GM15510 (cell line): Measurements from ENCODE around the gene NLRP13.

Source experiments
- POLR2A ChIP-seq: IDR thresholded peaks from 3 replicates; pipeline ENCODE4 v1.6.1; 2011; ENCODE audit warnings: borderline replicate concordance; ENCODE audit not compliant: insufficient read length; ENCODE audit errors: extremely low read depth

Gene NLRP13, protein sequence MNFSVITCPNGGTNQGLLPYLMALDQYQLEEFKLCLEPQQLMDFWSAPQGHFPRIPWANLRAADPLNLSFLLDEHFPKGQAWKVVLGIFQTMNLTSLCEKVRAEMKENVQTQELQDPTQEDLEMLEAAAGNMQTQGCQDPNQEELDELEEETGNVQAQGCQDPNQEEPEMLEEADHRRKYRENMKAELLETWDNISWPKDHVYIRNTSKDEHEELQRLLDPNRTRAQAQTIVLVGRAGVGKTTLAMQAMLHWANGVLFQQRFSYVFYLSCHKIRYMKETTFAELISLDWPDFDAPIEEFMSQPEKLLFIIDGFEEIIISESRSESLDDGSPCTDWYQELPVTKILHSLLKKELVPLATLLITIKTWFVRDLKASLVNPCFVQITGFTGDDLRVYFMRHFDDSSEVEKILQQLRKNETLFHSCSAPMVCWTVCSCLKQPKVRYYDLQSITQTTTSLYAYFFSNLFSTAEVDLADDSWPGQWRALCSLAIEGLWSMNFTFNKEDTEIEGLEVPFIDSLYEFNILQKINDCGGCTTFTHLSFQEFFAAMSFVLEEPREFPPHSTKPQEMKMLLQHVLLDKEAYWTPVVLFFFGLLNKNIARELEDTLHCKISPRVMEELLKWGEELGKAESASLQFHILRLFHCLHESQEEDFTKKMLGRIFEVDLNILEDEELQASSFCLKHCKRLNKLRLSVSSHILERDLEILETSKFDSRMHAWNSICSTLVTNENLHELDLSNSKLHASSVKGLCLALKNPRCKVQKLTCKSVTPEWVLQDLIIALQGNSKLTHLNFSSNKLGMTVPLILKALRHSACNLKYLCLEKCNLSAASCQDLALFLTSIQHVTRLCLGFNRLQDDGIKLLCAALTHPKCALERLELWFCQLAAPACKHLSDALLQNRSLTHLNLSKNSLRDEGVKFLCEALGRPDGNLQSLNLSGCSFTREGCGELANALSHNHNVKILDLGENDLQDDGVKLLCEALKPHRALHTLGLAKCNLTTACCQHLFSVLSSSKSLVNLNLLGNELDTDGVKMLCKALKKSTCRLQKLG

DNA sequence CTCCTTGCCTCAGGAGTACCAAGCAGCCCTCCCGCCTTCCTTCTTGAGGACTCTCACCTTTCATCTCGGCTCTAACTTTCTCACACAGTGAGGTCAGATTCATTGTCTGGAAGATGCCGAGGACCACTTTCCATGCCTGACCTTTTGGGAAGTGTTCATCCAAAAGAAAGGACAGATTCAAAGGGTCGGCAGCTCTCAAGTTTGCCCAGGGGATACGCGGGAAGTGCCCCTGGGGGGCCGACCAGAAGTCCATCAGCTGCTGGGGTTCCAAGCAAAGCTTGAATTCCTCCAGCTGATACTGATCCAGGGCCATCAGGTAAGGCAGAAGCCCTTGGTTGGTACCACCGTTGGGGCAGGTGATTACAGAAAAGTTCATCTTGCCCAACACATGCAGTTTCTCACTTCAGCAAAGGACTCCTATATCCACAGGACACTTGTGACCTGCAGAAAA is at the start of gene NLRP13:
Gene NLRP13, minus strand, starts transcription at position 401 of the 451 bp plus-strand sequence. Its CDS starts 25 bp downstream, at position 376.
- TF ChIP-seq POLR2A = no peak

DNA sequence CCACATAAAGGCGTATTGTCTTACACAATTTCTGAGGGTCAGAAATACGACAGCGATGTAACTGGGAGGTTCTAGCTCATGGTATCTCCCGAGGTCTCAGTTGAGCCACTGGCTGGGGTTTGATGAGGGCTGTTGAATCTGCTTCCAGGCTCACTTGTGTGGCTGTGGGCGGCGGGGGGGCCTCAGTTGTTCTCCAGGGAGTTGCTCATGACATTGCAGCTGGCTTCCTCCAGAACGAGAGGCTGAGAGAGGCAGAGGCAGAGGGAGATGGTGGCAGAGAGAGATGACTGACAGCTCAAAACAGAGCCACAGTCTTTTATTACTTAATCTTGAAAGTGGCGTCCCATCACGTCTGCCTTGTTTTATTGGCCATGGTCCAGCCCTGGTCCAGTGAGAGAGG is 48.3 kb upstream of the NLRP13 start:
- TF ChIP-seq POLR2A = no peak

DNA sequence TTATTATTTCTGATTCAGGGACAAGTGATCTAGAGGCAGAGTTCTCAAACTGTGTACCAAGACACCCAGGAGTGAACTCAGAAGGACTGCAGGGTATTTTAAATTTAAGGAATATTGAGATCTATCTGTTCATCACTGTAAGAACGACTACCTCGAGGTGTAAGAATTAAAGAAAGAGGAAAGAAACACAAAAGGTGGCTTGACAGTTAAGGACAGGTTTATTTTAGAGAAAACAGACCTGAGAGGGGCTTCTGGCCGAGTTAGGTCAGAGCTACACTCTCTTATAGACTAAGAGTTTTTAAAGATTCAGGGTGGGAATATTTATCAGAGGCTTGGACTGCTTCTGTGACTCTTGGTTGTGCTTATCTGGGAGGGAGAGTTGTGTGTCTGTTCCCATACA is 41.8 kb upstream of the NLRP13 start:
- TF ChIP-seq POLR2A = no peak

DNA sequence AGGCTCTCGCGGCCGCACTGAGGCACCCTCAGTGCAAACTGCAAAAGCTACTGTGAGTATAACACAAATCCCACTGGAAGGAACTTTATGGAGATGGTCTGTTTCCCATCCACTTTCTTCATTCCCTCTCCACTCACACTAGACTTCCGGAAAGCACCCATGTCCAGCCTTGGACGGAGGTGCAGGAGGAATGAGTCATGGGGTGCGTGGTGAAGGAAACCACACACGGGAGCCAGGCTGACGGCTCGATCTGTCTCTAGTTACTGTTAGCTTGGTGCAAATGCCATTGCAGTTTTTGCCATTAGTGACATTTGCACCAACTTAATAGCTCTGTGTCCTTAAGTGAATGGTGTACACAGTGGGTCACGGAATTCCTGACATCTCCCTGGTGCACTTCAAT is 30.1 kb upstream of the NLRP13 start:
- TF ChIP-seq POLR2A = no peak

DNA sequence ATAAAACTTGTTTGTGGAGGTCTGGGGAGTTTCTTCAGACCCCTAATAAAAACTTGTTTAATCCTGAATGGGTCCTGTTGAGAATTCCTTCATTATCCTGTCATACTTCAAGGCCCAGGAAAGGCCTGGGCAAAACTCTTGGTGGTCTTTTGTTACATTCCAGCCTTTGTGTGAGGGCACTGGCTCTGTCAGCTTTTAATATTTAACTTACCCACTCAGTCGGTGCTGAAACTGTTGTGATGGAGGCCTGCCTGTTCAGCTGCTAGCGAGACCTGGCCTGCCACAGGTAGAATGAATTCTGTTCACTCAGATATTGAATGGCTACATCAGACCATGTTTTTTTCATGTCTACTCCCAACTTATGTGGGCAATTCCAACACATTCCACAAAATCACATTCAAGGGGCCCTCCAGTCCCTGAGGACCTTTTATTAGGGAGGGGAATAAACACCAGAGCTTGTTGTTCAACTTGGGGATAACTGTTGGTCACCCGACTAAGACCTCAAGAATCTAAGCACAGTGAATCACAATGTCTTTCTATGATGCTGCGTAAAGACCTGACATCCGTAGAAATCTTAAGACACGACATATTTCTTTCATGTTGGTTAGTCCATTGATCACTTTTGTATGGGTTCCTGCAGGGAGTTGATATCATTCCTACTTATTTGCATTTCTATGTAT is 28.0 kb upstream of the NLRP13 start:
- TF ChIP-seq POLR2A = no peak

DNA sequence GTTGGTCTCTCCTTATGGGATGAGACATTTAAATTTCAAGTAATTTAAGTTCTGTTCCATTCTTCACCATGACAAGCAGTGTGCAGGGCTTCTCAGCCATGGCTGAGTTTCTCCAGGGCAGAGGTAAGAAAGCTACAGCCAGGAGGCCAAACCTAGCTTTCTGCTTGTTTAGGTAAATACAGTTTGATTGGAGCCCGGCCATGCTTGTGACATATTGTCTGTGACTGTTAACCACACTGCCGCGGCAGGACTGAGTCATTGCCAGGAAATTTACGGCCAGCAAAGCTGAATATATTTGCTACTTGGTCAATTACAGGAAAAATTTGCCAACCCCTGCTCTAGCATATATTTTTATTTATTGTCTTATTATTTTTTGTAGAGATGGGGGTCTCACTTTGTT is 26.2 kb upstream of the NLRP13 start:
- TF ChIP-seq POLR2A = no peak

DNA sequence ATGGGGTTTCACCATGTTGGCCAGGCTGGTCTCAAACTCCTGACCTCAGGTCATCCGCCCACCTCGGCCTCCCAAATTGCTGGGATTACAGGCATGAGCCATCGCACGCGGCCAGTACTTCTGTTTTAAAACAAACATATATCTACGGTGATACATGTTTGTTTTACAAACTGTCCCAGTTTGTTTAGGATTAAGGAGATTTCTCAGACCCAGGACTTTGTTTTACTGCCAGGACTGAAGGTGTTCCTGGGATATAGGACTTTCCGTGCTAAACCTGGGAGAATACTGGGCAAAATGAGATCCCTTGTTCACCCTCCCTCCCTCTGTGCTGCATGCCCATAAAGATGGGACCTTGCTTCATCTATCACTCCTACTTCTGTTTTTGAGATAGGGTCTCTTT is 24.3 kb upstream of the NLRP13 start:
- TF ChIP-seq POLR2A = no peak

DNA sequence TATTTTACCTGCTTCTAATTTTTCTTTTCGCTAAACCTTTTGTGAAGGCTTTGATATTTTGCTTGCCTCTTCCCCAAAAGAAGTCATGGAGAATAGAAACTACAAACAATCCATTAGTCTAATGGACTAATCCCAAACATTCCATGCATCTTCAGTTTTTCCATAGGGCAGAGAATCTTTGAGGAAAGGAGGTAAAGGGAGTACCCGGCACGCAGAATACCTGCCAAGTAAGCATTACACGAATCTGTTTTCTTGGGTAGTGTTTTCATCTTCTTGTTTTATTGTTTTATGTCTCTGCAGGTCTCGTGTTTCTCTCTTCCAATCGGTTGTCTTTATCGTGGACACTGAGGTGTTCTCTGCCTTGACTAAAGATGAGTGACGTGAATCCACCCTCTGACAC is 15.4 kb upstream of the NLRP13 start, which contains the start of gene NLRP8:
Gene NLRP8, plus strand, starts transcription at position 301 of the 400 bp plus-strand sequence.
- TF ChIP-seq POLR2A = no peak

DNA sequence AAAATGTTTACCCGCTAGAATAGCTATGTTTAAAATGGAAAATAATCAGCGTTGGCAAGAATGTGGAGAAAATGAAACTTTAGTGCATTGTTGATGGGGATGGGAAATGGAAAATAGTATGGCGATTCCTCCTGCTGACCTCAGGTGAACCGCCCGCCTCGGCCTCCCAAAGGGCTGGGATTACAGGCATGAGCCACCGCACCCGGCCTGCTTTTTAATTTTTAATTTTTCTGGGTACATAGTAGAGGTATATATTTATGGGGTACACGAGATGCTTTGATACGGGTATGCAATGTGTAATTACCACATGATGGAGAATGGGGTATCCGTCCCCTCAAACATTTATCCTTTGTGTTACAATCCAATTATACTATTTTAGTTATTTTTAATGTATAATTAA is 8.2 kb upstream of the NLRP13 start:
- no peak for TF ChIP-seq POLR2A

DNA sequence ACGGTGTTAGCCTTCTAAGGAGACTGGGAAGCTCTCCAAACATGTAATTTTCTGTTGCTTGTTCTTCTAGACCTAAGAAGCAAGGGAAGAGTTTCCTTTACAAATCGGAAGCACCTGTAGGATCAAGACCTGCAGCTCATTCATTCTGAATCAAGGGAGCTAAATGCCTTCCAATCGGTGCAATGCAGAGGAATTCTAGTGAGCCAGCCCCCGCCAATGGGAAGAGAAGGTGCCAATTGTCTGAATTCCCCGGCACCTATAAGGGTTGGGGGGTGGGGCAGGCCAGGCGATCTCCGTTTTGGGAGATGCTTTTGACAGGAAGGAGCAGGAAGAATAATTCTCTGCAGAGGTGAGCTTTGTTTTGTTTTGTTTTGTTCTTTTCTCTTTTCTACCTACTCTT is 7.1 kb upstream of the NLRP13 start:
- TF ChIP-seq POLR2A = no peak

DNA sequence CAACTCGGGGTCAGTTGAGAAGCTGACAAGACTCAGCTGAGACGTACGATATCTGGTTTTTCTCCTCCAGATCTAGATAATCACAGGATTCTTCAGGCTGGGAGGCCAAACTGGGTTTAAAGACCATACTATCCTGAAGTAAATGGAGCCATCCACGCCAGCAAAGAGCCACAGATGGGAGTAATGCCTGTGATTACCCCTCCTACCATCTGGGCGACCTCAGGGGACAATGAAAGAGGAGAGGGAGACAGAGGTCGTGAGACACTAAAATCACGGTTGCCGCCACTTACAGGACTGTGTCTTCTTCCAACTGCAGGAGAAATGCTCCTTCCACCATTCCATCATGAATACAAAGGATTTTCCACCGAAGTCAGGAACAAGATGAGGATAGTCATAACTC is 3.1 kb upstream of the NLRP13 start:
- no peak for TF ChIP-seq POLR2A

DNA sequence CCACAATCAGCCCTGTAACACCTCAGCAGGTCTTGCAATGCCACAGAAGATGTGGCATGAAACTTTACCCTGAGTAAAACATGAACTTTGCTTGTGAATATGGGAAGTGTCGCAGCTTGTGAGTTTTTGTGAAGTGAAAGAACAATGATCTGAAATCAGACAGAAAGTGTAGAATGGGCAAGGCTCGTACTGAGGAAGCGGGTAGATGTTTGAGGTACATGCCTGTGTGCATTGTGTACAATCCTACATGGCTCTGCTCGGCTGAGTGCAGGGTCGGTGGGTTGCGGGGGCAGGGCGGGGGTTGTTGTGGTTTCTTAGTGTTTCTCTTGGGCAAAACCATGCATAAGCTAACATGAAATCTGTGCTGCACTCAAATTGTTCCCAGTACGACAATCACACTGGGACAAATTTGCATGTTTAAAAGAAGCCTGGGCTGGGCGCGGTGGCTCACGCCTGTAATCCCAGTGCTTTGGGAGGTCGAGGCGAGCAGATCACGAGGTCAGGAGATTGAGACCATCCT is 1.1 kb downstream of the NLRP13 start:
- TF ChIP-seq POLR2A = no peak

DNA sequence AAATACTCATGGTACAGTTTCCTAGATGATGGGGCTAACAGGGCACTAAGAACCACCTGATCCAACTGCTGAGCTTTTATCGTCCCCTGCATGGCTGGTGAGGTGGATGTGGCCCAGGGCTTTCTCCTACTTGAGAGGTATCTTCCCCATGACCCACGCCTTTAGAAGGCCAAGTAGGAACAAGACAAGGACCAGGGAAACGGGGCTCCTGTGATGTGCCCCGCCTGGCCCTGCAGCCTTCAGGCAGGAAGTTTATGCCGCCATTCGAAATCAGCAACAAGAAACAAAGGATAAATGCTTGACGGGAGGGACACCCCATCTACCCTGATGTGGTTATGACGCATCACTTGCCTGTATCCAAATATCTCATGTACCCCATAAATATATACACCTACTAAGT is 4.1 kb downstream of the NLRP13 start:
- no peak for TF ChIP-seq POLR2A

DNA sequence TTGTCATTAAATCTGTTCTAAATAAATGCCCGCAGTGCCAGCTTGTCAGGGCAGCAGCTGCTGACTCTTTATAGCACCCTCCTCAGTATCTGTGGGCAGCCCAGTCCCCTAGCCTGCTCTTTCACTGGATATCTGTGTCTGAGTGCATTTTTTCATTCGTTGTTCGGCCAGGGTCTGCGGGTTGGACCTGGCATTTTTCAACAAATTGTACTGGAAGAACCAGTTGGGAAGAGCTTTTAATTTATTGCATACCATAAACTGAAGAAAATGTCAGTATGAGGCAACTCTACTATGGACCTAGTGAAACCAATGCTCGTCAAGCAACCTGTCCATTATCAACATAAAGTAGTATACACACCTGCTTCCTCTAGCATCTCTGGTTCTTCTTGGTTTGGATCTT is 8.6 kb downstream of the NLRP13 start:
- no peak for TF ChIP-seq POLR2A
